ENCODE measurements around the gene KLC1.

KLC1 gene

DNA sequence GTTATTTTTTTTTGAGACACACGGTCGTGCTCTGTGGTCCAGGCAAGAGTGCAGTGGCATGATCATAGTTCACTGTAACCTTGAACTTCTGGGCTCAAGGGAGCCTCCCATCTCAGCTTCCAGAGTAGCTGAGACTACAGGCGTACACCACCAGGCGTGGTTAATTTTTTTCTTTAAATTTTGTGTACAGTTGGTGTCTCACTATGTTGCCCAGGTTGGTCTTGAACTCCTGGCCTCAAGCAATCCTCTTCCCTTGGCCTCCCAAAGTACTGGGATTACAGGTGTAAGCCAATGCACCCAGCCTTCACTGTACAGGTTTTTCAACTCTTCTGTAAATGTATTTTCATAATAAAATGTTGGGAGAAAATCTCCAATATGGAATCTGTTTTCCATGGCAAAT, 5.7 kb upstream of the KLC1 start:
- Histone ChIP-seq H4K20me1 (ENCODE audit: control insufficient read depth, insufficient read depth, low read depth, low read length) (no peaks in the 10 kb centered on the region), H3F3A (ENCODE audit: control insufficient read depth, insufficient read depth) (peaks cover 29% of the 10 kb centered on the region), H3K79me2 (ENCODE audit: control insufficient read depth, low read length) (no peaks in the 10 kb centered on the region), H3K27ac (ENCODE audit: low read depth, low read length) (no peak overlapping the region), H3K36me3 (ENCODE audit: control insufficient read depth, low read length) (no peaks in the 10 kb centered on the region), H3K4me2 (ENCODE audit: low read length) (peak overlapping the region; percentile 96; the same call in 1 of the 2 replicates), H3K4me3 (ENCODE audit: low read length) (no peak overlapping the region), H3K27me3 (ENCODE audit: control insufficient read depth, low read length) (0 out of 2 replicates have a peak, but pooled peaks cover 3% of the 10 kb centered on the region), H3K9me2 (replicated peaks; ENCODE audit: control insufficient read depth, low read length) (no peaks in the 10 kb centered on the region), H3K4me1 (ENCODE audit: control insufficient read depth, low read length) (peaks cover 63% of the 10 kb centered on the region), H3K9me3 (ENCODE audit: control insufficient read depth, insufficient read depth, low read length) (no peaks in the 10 kb centered on the region)
- TF ChIP-seq, protein P1, sequence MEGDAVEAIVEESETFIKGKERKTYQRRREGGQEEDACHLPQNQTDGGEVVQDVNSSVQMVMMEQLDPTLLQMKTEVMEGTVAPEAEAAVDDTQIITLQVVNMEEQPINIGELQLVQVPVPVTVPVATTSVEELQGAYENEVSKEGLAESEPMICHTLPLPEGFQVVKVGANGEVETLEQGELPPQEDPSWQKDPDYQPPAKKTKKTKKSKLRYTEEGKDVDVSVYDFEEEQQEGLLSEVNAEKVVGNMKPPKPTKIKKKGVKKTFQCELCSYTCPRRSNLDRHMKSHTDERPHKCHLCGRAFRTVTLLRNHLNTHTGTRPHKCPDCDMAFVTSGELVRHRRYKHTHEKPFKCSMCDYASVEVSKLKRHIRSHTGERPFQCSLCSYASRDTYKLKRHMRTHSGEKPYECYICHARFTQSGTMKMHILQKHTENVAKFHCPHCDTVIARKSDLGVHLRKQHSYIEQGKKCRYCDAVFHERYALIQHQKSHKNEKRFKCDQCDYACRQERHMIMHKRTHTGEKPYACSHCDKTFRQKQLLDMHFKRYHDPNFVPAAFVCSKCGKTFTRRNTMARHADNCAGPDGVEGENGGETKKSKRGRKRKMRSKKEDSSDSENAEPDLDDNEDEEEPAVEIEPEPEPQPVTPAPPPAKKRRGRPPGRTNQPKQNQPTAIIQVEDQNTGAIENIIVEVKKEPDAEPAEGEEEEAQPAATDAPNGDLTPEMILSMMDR (IDR thresholded peaks at IDR 0.05; ENCODE audit: low read depth, low read length, poor library complexity, severe bottlenecking): no peak
- TF ChIP-seq EZH2phosphoT487 (IDR thresholded peaks at IDR 0.05; ENCODE audit: borderline replicate concordance, low read length): no peak

DNA sequence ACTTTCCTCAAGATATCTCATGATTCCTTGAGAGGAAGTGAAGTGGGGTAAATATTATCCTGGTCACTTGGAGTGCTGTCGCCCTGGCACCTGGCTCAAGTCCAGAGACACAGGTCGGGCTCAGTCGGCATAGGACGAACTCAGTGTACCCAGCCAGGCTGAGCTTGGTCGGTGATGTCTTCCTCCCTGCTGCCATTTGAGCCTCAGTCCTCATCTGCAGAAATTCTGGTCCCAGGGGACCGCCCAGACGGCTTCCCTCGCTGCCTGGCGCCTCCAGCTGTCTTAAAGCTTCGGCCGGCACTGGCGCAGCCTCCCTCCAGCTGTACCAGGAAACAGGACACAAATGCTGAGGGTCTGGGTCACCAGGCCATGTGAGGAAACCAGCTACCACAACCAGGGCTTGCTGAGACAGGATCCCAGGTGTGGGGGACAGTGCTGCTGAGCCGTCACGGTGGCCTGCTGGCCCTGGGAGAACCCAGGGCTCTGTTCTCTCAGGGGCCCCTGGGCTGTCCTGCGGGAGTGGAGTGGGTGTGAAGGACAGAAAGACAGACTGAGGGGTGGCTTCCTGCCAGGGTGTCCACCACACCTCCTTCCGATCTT, 5.0 kb upstream of the KLC1 start:
- TF ChIP-seq EZH2phosphoT487 (IDR thresholded peaks at IDR 0.05; ENCODE audit: borderline replicate concordance, low read length): no peak
- TF ChIP-seq, protein P1 (IDR thresholded peaks at IDR 0.05; ENCODE audit: low read depth, low read length, poor library complexity, severe bottlenecking): no peak
- Histone ChIP-seq H3K4me1 (ENCODE audit: control insufficient read depth, low read length) (peaks cover 65% of the 10 kb centered on the region), H3K27me3 (ENCODE audit: control insufficient read depth, low read length) (0 out of 2 replicates have a peak, but pooled peaks cover 3% of the 10 kb centered on the region), H3K9me2 (replicated peaks; ENCODE audit: control insufficient read depth, low read length) (no peaks in the 10 kb centered on the region), H3K9me3 (ENCODE audit: control insufficient read depth, insufficient read depth, low read length) (no peaks in the 10 kb centered on the region), H3K36me3 (ENCODE audit: control insufficient read depth, low read length) (no peaks in the 10 kb centered on the region), H3F3A (ENCODE audit: control insufficient read depth, insufficient read depth) (peaks cover 29% of the 10 kb centered on the region), H3K79me2 (ENCODE audit: control insufficient read depth, low read length) (peaks cover under 1% of the 10 kb centered on the region), H3K4me2 (ENCODE audit: low read length) (peak overlapping the region; percentile 96), H3K4me3 (ENCODE audit: low read length) (peak overlapping the region; percentile 68), H3K27ac (ENCODE audit: low read depth, low read length) (peak overlapping the region; percentile 87), H4K20me1 (ENCODE audit: control insufficient read depth, insufficient read depth, low read depth, low read length) (no peaks in the 10 kb centered on the region)

DNA sequence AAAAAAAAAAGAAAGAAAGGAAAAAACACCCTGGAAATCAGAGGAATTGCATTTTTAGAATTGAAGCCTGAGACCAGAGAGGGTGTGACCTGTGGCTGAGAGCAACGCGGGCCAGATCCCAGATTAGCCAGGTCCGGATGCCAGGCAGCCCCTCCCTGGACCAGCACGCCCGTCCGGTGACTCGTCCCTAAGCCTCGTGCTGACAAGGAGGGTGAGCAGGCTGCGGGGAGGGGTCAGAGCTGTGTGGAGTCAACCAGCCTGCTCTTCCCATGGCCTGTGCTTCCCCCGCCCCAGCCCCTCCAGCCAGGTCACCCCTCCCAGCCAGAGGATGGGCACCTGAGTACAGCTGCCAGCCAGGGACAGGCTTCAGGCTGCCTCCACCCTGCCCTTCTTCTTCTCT, 4.2 kb upstream of the KLC1 start:
- Histone ChIP-seq H3K36me3 (ENCODE audit: control insufficient read depth, low read length) (peaks cover 3% of the 10 kb centered on the region; the same call in 1 of the 2 replicates), H3K79me2 (ENCODE audit: control insufficient read depth, low read length) (peaks cover 10% of the 10 kb centered on the region), H3K27me3 (ENCODE audit: control insufficient read depth, low read length) (0 out of 2 replicates have a peak, but pooled peaks cover 3% of the 10 kb centered on the region), H3F3A (ENCODE audit: control insufficient read depth, insufficient read depth) (peaks cover 29% of the 10 kb centered on the region), H3K9me3 (ENCODE audit: control insufficient read depth, insufficient read depth, low read length) (no peaks in the 10 kb centered on the region), H4K20me1 (ENCODE audit: control insufficient read depth, insufficient read depth, low read depth, low read length) (peaks cover under 1% of the 10 kb centered on the region; the same call in 1 of the 2 replicates), H3K9me2 (replicated peaks; ENCODE audit: control insufficient read depth, low read length) (no peaks in the 10 kb centered on the region), H3K27ac (ENCODE audit: low read depth, low read length) (peak overlapping the region; percentile 87), H3K4me1 (ENCODE audit: control insufficient read depth, low read length) (peaks cover 65% of the 10 kb centered on the region), H3K4me2 (ENCODE audit: low read length) (peak overlapping the region; percentile 96), H3K4me3 (ENCODE audit: low read length) (peak overlapping the region; percentile 68)
- TF ChIP-seq EZH2phosphoT487 (IDR thresholded peaks at IDR 0.05; ENCODE audit: borderline replicate concordance, low read length): no peak
- TF ChIP-seq, protein P1 (IDR thresholded peaks at IDR 0.05; ENCODE audit: low read depth, low read length, poor library complexity, severe bottlenecking): no peak

All from DOHH2 (cell line).